Thyroid gland (tissue), 4 donors: ENCODE results near the gene LHPP.

ENCODE experiments used
- CTCF ChIP-seq, 6 experiments: fragments of 200-600 bp in 3 of 6; fragments of 450-650 bp in 3 of 6; sonication (generic) in 3 of 6; IDR thresholded peaks; one replicate each; pipeline ENCODE4 v1.5.1; 2016 to 2019; ENCODE audit warnings: antibody characterized with exemption in 6 of 6, mild to moderate bottlenecking in 2 of 6, inconsistent platforms in 1 of 6, moderate library complexity in 1 of 6
- POLR2A ChIP-seq, 2 donors: fragments of 450-650 bp; IDR thresholded peaks; one replicate each; pipeline ENCODE4 v1.6.1; 2017; ENCODE audit warnings: antibody characterized with exemption in 2 of 2, mild to moderate bottlenecking in 2 of 2, moderate library complexity in 1 of 2

GRCh38 chr10:124642088-124642710 is 180.6 kb downstream of the LHPP start:
- TF ChIP-seq CTCF (IDR thresholded peaks at IDR 0.05): peak in 4 of 6 experiments; percentile 16 to 46 (median 34)
- TF ChIP-seq POLR2A (IDR thresholded peaks at IDR 0.05): peak in 1 of 2 donors; percentile 52
